GM12878 (cell line): Measurements from ENCODE around the gene HOXA10. TPM values are rescaled to one million over a fixed set of nuclear protein-coding genes. Genes with fewer than 3 reads are reported as not detected.

Experiments
- ATAC-seq: fragments of 200-7000 bp; cut with Tn5 transposase; 3 replicates; pipeline ENCODE4 v1.9.1; 2020; ENCODE audit warnings: mild to moderate bottlenecking, moderate library complexity
- BruUV-seq: library from RNA; stranded (reverse); fragments of 400-500 nt; replicated peaks from 2 replicates; lab custom pipeline; 2021; lab: Mats Ljungman, UMichigan
- CTCF ChIA-PET: fragments of 300-600 bp; sonication (Branson Sonifier 250); formaldehyde crosslinking; extraction: SDS; loops from one replicate; lab custom pipeline; 2021; ENCODE audit warnings: inconsistent platforms; lab: Yijun Ruan, JAX
- POLR2A ChIA-PET: fragments of 350-600 bp; formaldehyde crosslinking; extraction: SDS; loops from one replicate; lab custom pipeline; 2021; ENCODE audit warnings: inconsistent platforms; lab: Charles Lee
- RAD21 ChIA-PET: fragments of 300-600 bp; sonication (Branson Sonifier 250); formaldehyde crosslinking; loops from one replicate; lab custom pipeline; 2023; ENCODE audit warnings: antibody characterized with exemption; ENCODE audit not compliant: unreplicated experiment; lab: Charles Lee
- SMC1A ChIA-PET: fragments of 300-600 bp; sonication (Branson Sonifier 250); formaldehyde crosslinking; loops from one replicate; lab custom pipeline; 2023; ENCODE audit not compliant: unreplicated experiment, uncharacterized antibody; lab: Charles Lee
- DNase-seq: peaks from one replicate; pipeline ENCODE4 v3.0.0-alpha.2; 2011; ENCODE audit warnings: low read depth, low spot score
- FAIRE-seq: peaks from 3 replicates; lab custom pipeline; 2011; peaks lifted over from hg19 to GRCh38; lab: Jason Lieb, UNC
- H2AFZ ChIP-seq: 2 replicates; pipeline ENCODE4 v1.6.0; 2011; ENCODE audit warnings: low read depth, low read length, control low read depth; ENCODE audit not compliant: control insufficient read depth
- H3K27ac ChIP-seq: 2 replicates; pipeline ENCODE4 v1.5.1; 2011; ENCODE audit warnings: control low read depth; ENCODE audit not compliant: control insufficient read depth, insufficient read depth
- H3K27me3 ChIP-seq, 2 experiments: replicated peaks in 1 of 2; 2 replicates each; pipeline versions ENCODE4 v1.6.0 to v1.6.1; 2011; ENCODE audit warnings: low read length in 1 of 2; ENCODE audit not compliant: control insufficient read depth in 2 of 2, insufficient read depth in 2 of 2
- H3K36me3 ChIP-seq, 2 experiments: 2 replicates each; pipeline ENCODE4 v1.5.1; 2011; ENCODE audit warnings: low read length in 1 of 2; ENCODE audit not compliant: control insufficient read depth in 2 of 2, insufficient read depth in 2 of 2
- H3K4me1 ChIP-seq: 2 replicates; pipeline ENCODE4 v1.6.1; 2011; ENCODE audit warnings: mild to moderate bottlenecking, low read length, moderate library complexity, mixed read lengths; ENCODE audit not compliant: control insufficient read depth, insufficient read depth
- H3K4me2 ChIP-seq: 2 replicates; pipeline ENCODE4 v1.6.0; 2011; ENCODE audit warnings: control low read depth; ENCODE audit not compliant: control insufficient read depth, insufficient read depth
- H3K4me3 ChIP-seq: fragments of 200-600 bp; sonication (generic); 2 replicates; pipeline ENCODE4 v1.5.1; 2016
- H3K79me2 ChIP-seq: 2 replicates; pipeline ENCODE4 v1.6.0; 2011; ENCODE audit warnings: low read length; ENCODE audit not compliant: control insufficient read depth, insufficient read depth
- H3K9ac ChIP-seq: 2 replicates; pipeline ENCODE4 v1.8.0; 2011; ENCODE audit warnings: low read length, control low read depth, mixed read lengths; ENCODE audit not compliant: control insufficient read depth, insufficient read depth
- H3K9me3 ChIP-seq: replicated peaks from 3 replicates; pipeline ENCODE4 v1.5.1; 2011; ENCODE audit warnings: mild to moderate bottlenecking, low read length; ENCODE audit not compliant: control insufficient read depth, insufficient read depth
- H4K20me1 ChIP-seq: 2 replicates; pipeline ENCODE4 v1.6.0; 2011; ENCODE audit not compliant: control insufficient read depth, insufficient read depth
- HDAC2 ChIP-seq: fragments of 200-600 bp; sonication (generic); IDR thresholded peaks from 2 replicates; pipeline ENCODE4 v1.6.1; 2017
- IRF4 ChIP-seq: IDR thresholded peaks from 2 replicates; pipeline ENCODE4 v1.6.1; 2011; ENCODE audit warnings: low read depth, low read length
- JUND ChIP-seq: IDR thresholded peaks from 2 replicates; pipeline ENCODE4 v1.6.1; 2012; ENCODE audit warnings: low read depth, mild to moderate bottlenecking, low read length, improper control_type of control experiment, moderate library complexity
- WGBS: methylation state at CpG from one replicate; pipeline ENCODE4 v1.1.6; 2016; ENCODE audit warnings: low lambda C conversion rate; ENCODE audit not compliant: insufficient replicate concordance, insufficient coverage; ENCODE audit errors: missing lambda C conversion rate; 5-methylcytosine and 5-hydroxymethylcytosine counted together
- in situ Hi-C: fragments of 300-500 bp; cut with MboI; formaldehyde crosslinking; loops from 9 replicates; pipeline ENCODE4 v1.14.3; 2018; ENCODE audit warnings: mixed read lengths
- intact Hi-C: fragments of 100-400 bp; cut with micrococcal nuclease; formaldehyde crosslinking; loops from one replicate; pipeline ENCODE4 v1.14.2; 2022; ENCODE audit not compliant: unreplicated experiment
- polyA plus RNA-seq, 11 experiments: library from polyadenylated mRNA; depleted of rRNA in 4 of 11; unstranded in 6 of 11; stranded (reverse) in 5 of 11; fragments of >200 nt; fragmentation: Nextera tagmentation in 4 of 11; fragmentation: Illumina TruSeq in 1 of 11; extraction: Ambion mirVana in 4 of 11; extraction: Trizol in 1 of 11; gene quantifications; 1 replicate in 1 of 11; 2 replicates in 10 of 11; pipeline versions ENCODE4 v1.2.1 to v1.2.3, GENCODE V29; 2011 to 2016; ENCODE audit warnings: inconsistent platforms in 2 of 11, missing spikeins in 2 of 11, low read depth in 1 of 11
- total RNA-seq, 4 experiments: library from RNA; depleted of rRNA in 3 of 4; stranded (reverse); fragments of >200 nt in 3 of 4; fragmentation: Illumina TruSeq in 1 of 4; extraction: Trizol in 1 of 4; gene quantifications; 2 replicates each; pipeline versions ENCODE4 v1.2.1 to v1.2.3, GENCODE V29; 2013 to 2021
- TF ChIP-seq, protein P1 (sequence below): IDR thresholded peaks from 2 replicates; pipeline ENCODE4 v1.6.1; 2012; ENCODE audit warnings: low read depth, low read length, improper control_type of control experiment

HOXA10 gene
- total and polyA plus RNA-seq, 10 of the 15 experiments (the other 5 are each of a cell fraction or from before 2014, with no cell fraction given) = not detected

DNA sequence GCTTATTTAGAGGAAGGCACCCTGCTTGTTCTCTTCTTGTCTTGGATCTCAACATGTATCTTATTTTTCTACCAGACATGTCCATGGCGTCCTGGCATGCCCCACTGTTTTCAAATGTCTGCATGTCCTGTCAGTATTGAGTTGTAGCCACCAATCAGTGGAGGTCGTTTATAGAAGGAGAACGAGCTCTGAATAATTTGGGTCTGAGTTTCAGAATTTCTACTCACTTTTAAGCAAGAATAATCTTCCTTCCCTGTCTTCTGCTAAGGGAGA, 28.7 kb upstream of the HOXA10 start:
- intact Hi-C loops (no loop called here), in situ Hi-C loops (loop anchor here (5.0 kb wide), 1 partner anchor 720 kb away; no protein-coding TSS in a partner anchor)
- SMC1A ChIA-PET = interaction anchor here (0.7 kb wide), 1 partner anchor 469 kb away, joined by 3 read pairs; no protein-coding TSS in a partner anchor
- ATAC-seq = no peak
- Histone ChIP-seq H3K36me3 (no peaks in the 10 kb centered on the region), H3K9ac (no peak overlapping the region), H3K27me3 (peaks cover 32 to 54% of the 10 kb centered on the region in 2 experiments), H3K4me1 (no peaks in the 10 kb centered on the region; the same call in 1 of the 2 replicates), H2AFZ (no peak overlapping the region), H3K79me2 (no peaks in the 10 kb centered on the region), H3K4me2 (no peak overlapping the region), H4K20me1 (no peaks in the 10 kb centered on the region), H3K4me3 (no peak overlapping the region), H3K27ac (no peak overlapping the region), H3K9me3 (no peaks in the 10 kb centered on the region; the same call in 2 of the 3 replicates)
- CTCF ChIA-PET = interaction anchor here (1.3 kb wide), 1 partner anchor 403 kb away, joined by 3 read pairs; no protein-coding TSS in a partner anchor
- POLR2A ChIA-PET = no interaction called here
- FAIRE-seq = no peak
- 0% methylated on average over 3 of the region's 3 CpGs for WGBS
- RAD21 ChIA-PET = interaction anchor here (0.6 kb wide), 1 partner anchor 1470 kb away, joined by 3 read pairs; no protein-coding TSS in a partner anchor
- BruUV-seq = no TSS peak
- no peak for DNase-seq
- TF ChIP-seq, protein P1, sequence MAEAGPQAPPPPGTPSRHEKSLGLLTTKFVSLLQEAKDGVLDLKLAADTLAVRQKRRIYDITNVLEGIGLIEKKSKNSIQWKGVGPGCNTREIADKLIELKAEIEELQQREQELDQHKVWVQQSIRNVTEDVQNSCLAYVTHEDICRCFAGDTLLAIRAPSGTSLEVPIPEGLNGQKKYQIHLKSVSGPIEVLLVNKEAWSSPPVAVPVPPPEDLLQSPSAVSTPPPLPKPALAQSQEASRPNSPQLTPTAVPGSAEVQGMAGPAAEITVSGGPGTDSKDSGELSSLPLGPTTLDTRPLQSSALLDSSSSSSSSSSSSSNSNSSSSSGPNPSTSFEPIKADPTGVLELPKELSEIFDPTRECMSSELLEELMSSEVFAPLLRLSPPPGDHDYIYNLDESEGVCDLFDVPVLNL = no peak
- TF ChIP-seq, all 136 proteins: peak for 0

DNA sequence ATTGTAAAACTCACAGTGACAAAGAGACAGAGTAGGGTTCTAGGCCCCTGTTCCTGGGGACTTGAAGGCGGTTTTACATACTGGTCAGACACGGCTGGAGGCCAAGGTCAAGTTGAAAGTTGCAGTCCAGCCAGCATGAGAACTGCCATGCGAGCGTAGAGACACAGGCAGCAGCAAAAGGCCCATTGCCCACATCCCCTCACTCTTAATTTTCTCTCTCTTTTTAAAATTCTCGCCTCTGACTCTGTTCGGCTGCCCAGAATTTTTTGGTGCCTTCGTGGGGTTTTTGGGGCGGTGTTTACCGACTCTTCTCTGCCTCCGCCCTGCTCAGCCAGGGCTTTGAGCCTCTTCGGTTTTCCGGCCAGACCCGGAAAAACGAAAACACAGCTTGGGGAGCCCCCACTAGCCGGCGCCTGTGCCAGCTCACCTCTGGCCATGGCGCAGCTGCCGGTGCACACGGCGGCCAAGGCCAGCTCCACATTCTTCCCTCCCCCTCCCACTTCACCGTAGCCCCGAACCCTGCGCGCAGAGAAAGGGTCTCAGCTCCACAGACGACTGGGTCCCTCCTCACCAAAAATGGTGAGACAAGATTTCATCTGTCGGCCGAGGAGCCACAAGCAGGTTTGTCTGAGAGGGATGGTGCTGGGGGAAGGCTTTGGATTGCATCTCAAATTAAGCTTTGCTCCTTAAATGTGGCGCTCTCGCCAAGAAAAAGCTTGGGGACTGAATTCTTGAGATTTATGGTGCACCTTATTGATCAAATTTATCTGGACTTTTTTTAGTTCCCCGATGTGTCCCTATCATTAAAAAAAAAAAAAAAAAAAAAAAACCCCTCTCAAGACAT, 28.1 kb upstream of the HOXA10 start:
- WGBS = 41% methylated on average over 29 of the region's 30 CpGs
- TF ChIP-seq JUND (no peak), HDAC2 (no peak), IRF4 (no peak)
- TF ChIP-seq, all 136 proteins: peak for 0
- H3K4me2 ChIP-seq = no peak overlapping the region
- in situ Hi-C loops = loop anchor here (5.0 kb wide), 1 partner anchor 720 kb away; no protein-coding TSS in a partner anchor
- no peaks in the 10 kb centered on the region for H4K20me1 ChIP-seq
- H3K9ac ChIP-seq = no peak overlapping the region
- RAD21 ChIA-PET = interaction anchor here (0.6 kb wide), 1 partner anchor 1470 kb away, joined by 3 read pairs; no protein-coding TSS in a partner anchor
- intact Hi-C loops = no loop called here
- no peak overlapping the region for H2AFZ ChIP-seq
- CTCF ChIA-PET = interaction anchor here (0.6 to 1.3 kb wide), 2 partner anchors 52 to 404 kb away, joined by 3 to 4 read pairs; no protein-coding TSS in a partner anchor
- H3K27me3 ChIP-seq = peaks cover 32 to 59% of the 10 kb centered on the region in 2 experiments
- POLR2A ChIA-PET = no interaction called here
- SMC1A ChIA-PET = interaction anchor here (0.7 kb wide), 1 partner anchor 470 kb away, joined by 3 read pairs; no protein-coding TSS in a partner anchor
- no peak for ATAC-seq
- H3K79me2 ChIP-seq = no peaks in the 10 kb centered on the region
- no peaks in the 10 kb centered on the region; the same call in 1 of the 2 replicates for H3K4me1 ChIP-seq
- no peaks in the 10 kb centered on the region; the same call in 2 of the 3 replicates for H3K9me3 ChIP-seq
- H3K36me3 ChIP-seq = no peaks in the 10 kb centered on the region
- no peak overlapping the region for H3K4me3 ChIP-seq
- BruUV-seq = no TSS peak
- FAIRE-seq = no peak
- DNase-seq = no peak
- no peak overlapping the region for H3K27ac ChIP-seq
